K562 (cell line): ENCODE data around the gene HHIPL1. TPM values are rescaled to one million over a fixed set of nuclear protein-coding genes. Genes with fewer than 3 reads are reported as not detected.

Experiments
- ATAC-seq: fragments of 200-7000 bp; cut with Tn5 transposase; 3 replicates; pipeline ENCODE4 v1.9.1; 2020; ENCODE audit warnings: moderate library complexity
- BruUV-seq: library from RNA; stranded (reverse); fragments of 400-500 nt; replicated peaks from 2 replicates; lab custom pipeline; 2021; lab: Mats Ljungman, UMichigan
- CTCF ChIA-PET: fragments of 300-600 bp; formaldehyde crosslinking; extraction: SDS; loops from one replicate; lab custom pipeline; 2021; ENCODE audit warnings: low intra/inter-chr PET ratio; lab: Yijun Ruan, JAX
- POLR2A ChIA-PET: fragments of 300-600, 350-650 bp; sonication (Branson Sonifier 250); formaldehyde crosslinking; extraction: SDS; loops from one replicate; lab custom pipeline; 2021; ENCODE audit warnings: antibody characterized with exemption, inconsistent platforms; lab: Yijun Ruan, JAX
- DNase-seq, 4 experiments: peaks; one replicate each; pipeline versions ENCODE4 v3.0.0 to v3.0.0-alpha.2; 2011 to 2018; ENCODE audit warnings: low spot score in 3 of 4, mixed read lengths in 3 of 4; ENCODE audit errors: extremely low read depth in 1 of 4
- FAIRE-seq: peaks from 2 replicates; lab custom pipeline; 2011; peaks lifted over from hg19 to GRCh38; lab: Jason Lieb, UNC
- H2AFZ ChIP-seq: 2 replicates; pipeline ENCODE4 v1.6.0; 2011; ENCODE audit warnings: low read depth, low read length, control low read depth, inconsistent platforms
- H3K27ac ChIP-seq: fragments of 200-600 bp; 3 replicates; pipeline ENCODE4 v1.8.0; 2011; ENCODE audit warnings: low read depth, mild to moderate bottlenecking, control low read depth, inconsistent platforms, low read length, moderate library complexity, mixed read lengths; ENCODE audit errors: extremely low read depth
- H3K27me3 ChIP-seq, 2 experiments: fragments of 300-600 bp in 1 of 2; 2 replicates in 1 of 2; 3 replicates in 1 of 2; pipeline versions ENCODE4 v1.6.0 to v1.8.0; 2011; ENCODE audit warnings: inconsistent platforms in 2 of 2, low read length in 2 of 2, mild to moderate bottlenecking in 1 of 2, mixed read lengths in 1 of 2, moderate library complexity in 1 of 2; ENCODE audit not compliant: control insufficient read depth in 2 of 2, insufficient read depth in 2 of 2
- H3K36me3 ChIP-seq: fragments of 300-600 bp; 3 replicates; pipeline ENCODE4 v1.8.0; 2011; ENCODE audit warnings: mild to moderate bottlenecking, low read length, inconsistent platforms; ENCODE audit not compliant: control insufficient read depth, insufficient read depth
- H3K4me1 ChIP-seq, 2 experiments: fragments of 200-600 bp in 1 of 2; replicated peaks in 1 of 2; 2 replicates in 1 of 2; 3 replicates in 1 of 2; pipeline versions ENCODE4 v1.5.1 to v1.8.0; 2011; ENCODE audit warnings: inconsistent platforms in 2 of 2, low read length in 2 of 2, mild to moderate bottlenecking in 1 of 2, mixed read lengths in 1 of 2, moderate library complexity in 1 of 2; ENCODE audit not compliant: control insufficient read depth in 2 of 2, insufficient read depth in 2 of 2
- H3K4me2 ChIP-seq: 2 replicates; pipeline ENCODE4 v1.6.1; 2011; ENCODE audit warnings: low read length, control low read depth, inconsistent platforms, mixed read lengths; ENCODE audit not compliant: insufficient read depth
- H3K4me3 ChIP-seq: fragments of 200-600 bp; sonication (generic), shearing (Covaris generic); 2 replicates; pipeline ENCODE4 v1.5.1; 2016; ENCODE audit warnings: control low read depth, inconsistent platforms
- H3K79me2 ChIP-seq: fragments of 200-600 bp; 3 replicates; pipeline ENCODE4 v1.8.0; 2011; ENCODE audit warnings: low read length, inconsistent platforms; ENCODE audit not compliant: control insufficient read depth, insufficient read depth
- H3K9ac ChIP-seq, 2 experiments: 2 replicates each; pipeline versions ENCODE4 v1.6.0 to v1.6.1; 2011; ENCODE audit warnings: low read depth in 2 of 2, low read length in 2 of 2, control low read depth in 1 of 2, inconsistent platforms in 1 of 2, mild to moderate bottlenecking in 1 of 2, mixed read lengths in 1 of 2; ENCODE audit not compliant: insufficient read depth in 1 of 2
- H3K9me1 ChIP-seq: one replicate; pipeline ENCODE4 v1.6.0; 2011; ENCODE audit warnings: inconsistent platforms, mild to moderate bottlenecking, low read length, moderate library complexity; ENCODE audit not compliant: control insufficient read depth, insufficient read depth
- H3K9me3 ChIP-seq: replicated peaks from 2 replicates; pipeline ENCODE4 v1.5.1; 2011; ENCODE audit warnings: low read depth, low read length, inconsistent platforms; ENCODE audit not compliant: control insufficient read depth, insufficient read depth
- H4K20me1 ChIP-seq: replicated peaks from 2 replicates; pipeline ENCODE4 v1.6.1; 2011; ENCODE audit warnings: low read length, inconsistent platforms, mixed read lengths; ENCODE audit not compliant: control insufficient read depth, insufficient read depth
- CXXC5 ChIP-seq: fragments of 250-450 bp; sonication (Bioruptor Pico); IDR thresholded peaks from 2 replicates; pipeline ENCODE4 v1.8.0; 2022; ENCODE audit warnings: inconsistent platforms, mild to moderate bottlenecking, moderate library complexity
- EGR1 ChIP-seq: fragments of 450-650 bp; conservative IDR thresholded peaks from 2 replicates; pipeline ENCODE4 v1.6.1; 2017; ENCODE audit warnings: mild to moderate bottlenecking
- HMBOX1 ChIP-seq: sonication (generic); IDR thresholded peaks from 2 replicates; pipeline ENCODE4 v1.6.1; 2016
- KDM4B ChIP-seq, 2 experiments: fragments of 450-650 bp in 1 of 2; sonication (generic) in 1 of 2; IDR thresholded peaks; 2 replicates each; pipeline ENCODE4 v1.6.1; 2016 to 2017; ENCODE audit warnings: borderline replicate concordance in 2 of 2, antibody characterized with exemption in 1 of 2, low read depth in 1 of 2, mild to moderate bottlenecking in 1 of 2
- RBFOX2 ChIP-seq: fragments of 200-400 bp; formaldehyde crosslinking; IDR thresholded peaks from 2 replicates; pipeline ENCODE4 v1.6.1; 2017; ENCODE audit warnings: low read depth, mild to moderate bottlenecking, low read length, moderate library complexity
- RUNX1 ChIP-seq: sonication (generic); IDR thresholded peaks from 2 replicates; pipeline ENCODE4 v1.6.1; 2016; ENCODE audit warnings: antibody characterized with exemption, low read depth
- SUPT5H ChIP-seq: fragments of 450-650 bp; IDR thresholded peaks from 2 replicates; pipeline ENCODE4 v1.6.1; 2016
- ZNF217 ChIP-seq: sonication (generic); formaldehyde crosslinking; IDR thresholded peaks from 2 replicates; pipeline ENCODE4 v1.8.0; 2022; ENCODE audit warnings: mild to moderate bottlenecking, missing genetic modification reagents
- ZNF785 ChIP-seq: fragments of 250-450 bp; sonication (Bioruptor Pico); IDR thresholded peaks from 2 replicates; pipeline ENCODE4 v1.4.0; 2020; ENCODE audit warnings: mild to moderate bottlenecking
- WGBS: fragments of 100-300 bp; shearing (Covaris generic); methylation state at CpG from one replicate; pipeline ENCODE4 v1.1.6; 2016; ENCODE audit warnings: low coverage, mixed read lengths; ENCODE audit not compliant: insufficient coverage; ENCODE audit errors: missing lambda C conversion rate; 5-methylcytosine and 5-hydroxymethylcytosine counted together
- in situ Hi-C: fragments of 300-500 bp; cut with MboI; formaldehyde crosslinking; loops from 4 replicates; pipeline ENCODE4 v1.15.0; 2018; ENCODE audit warnings: inconsistent platforms, mixed read lengths
- intact Hi-C: fragments of 100-400 bp; cut with micrococcal nuclease; formaldehyde crosslinking; loops from 2 replicates; pipeline ENCODE4 v1.14.2; 2022
- polyA plus RNA-seq, 8 experiments: library from polyadenylated mRNA; depleted of rRNA in 4 of 8; stranded (reverse) in 5 of 8; unstranded in 3 of 8; fragments of >200 nt; fragmentation: Nextera tagmentation in 2 of 8; fragmentation: Illumina TruSeq in 1 of 8; extraction: Ambion mirVana in 2 of 8; extraction: Trizol in 1 of 8; gene quantifications; 2 replicates each; pipeline versions ENCODE4 v1.2.1 to v1.2.3, GENCODE V29; 2011 to 2014; ENCODE audit warnings: inconsistent platforms in 1 of 8, missing spikeins in 1 of 8
- total RNA-seq, 7 experiments: library from RNA; depleted of rRNA in 6 of 7; stranded (reverse); fragments of >200 nt in 6 of 7; fragmentation: Illumina TruSeq in 2 of 7; extraction: Trizol in 2 of 7; gene quantifications; 2 replicates each; pipeline versions ENCODE4 v1.2.1 to v1.2.3, GENCODE V29; 2011 to 2021; ENCODE audit warnings: low replicate concordance in 1 of 7

Gene HHIPL1
- total and polyA plus RNA-seq, 9 of the 15 experiments (the other 6 are each of a cell fraction or from before 2014, with no cell fraction given) = not detected

GRCh38 chr14:99679996-99680395 lies 35.1 kb downstream of the HHIPL1 start (continued):
- TF ChIP-seq SUPT5H = no peak
- TF ChIP-seq RUNX1 = no peak

GRCh38 chr14:99681101-99681831 lies 36.3 kb downstream of the HHIPL1 start:
- BruUV-seq = no TSS peak
- POLR2A ChIA-PET = no interaction called here
- H4K20me1 ChIP-seq = no peaks in the 10 kb centered on the region
- no peak overlapping the region for H3K27ac ChIP-seq
- no peak for FAIRE-seq
- H2AFZ ChIP-seq = no peak overlapping the region
- H3K4me2 ChIP-seq = no peak overlapping the region
- CTCF ChIA-PET = no interaction called here
- no peak for ATAC-seq
- H3K36me3 ChIP-seq = no peaks in the 10 kb centered on the region
- no peaks in the 10 kb centered on the region for H3K9me1 ChIP-seq
- DNase-seq = no peak
- TF ChIP-seq ZNF785 (CRISPR knock-in tag) = no peak
- no peak for TF ChIP-seq KDM4B (IDR thresholded peaks at IDR 0.05; ENCODE audit: borderline replicate concordance in 2 of 2, low read depth in 1 of 2)
- TF ChIP-seq RBFOX2 = no peak
- no peak for TF ChIP-seq HMBOX1
- no peak for TF ChIP-seq EGR1
- no peak for TF ChIP-seq ZNF217 (CRISPR knock-in tag)
- no peak for TF ChIP-seq CXXC5 (CRISPR knock-in tag)
- in situ Hi-C loops (no loop called here), intact Hi-C loops (no loop called here)
- H3K79me2 ChIP-seq = no peaks in the 10 kb centered on the region; the same call in 2 of the 3 replicates
- 6% methylated on average over 12 of the region's 12 CpGs for WGBS
- no peak overlapping the region for H3K4me3 ChIP-seq
- peaks cover 2 to 18% of the 10 kb centered on the region in 2 experiments; a peak in 2 of 5 replicates for H3K27me3 ChIP-seq
- peaks cover 0 to 19% of the 10 kb centered on the region in 2 experiments; a peak in 2 of 5 replicates for H3K4me1 ChIP-seq
- no peak overlapping the region; a peak in 1 of 4 replicates for H3K9ac ChIP-seq
- H3K9me3 ChIP-seq = no peaks in the 10 kb centered on the region; the same call in 1 of the 2 replicates
